K562 (cell line): ENCODE data around the gene CEBPZ. TPM values are rescaled to one million over a fixed set of nuclear protein-coding genes. Genes with fewer than 3 reads are reported as not detected.

Experiments
- ATAC-seq: fragments of 200-7000 bp; cut with Tn5 transposase; 3 replicates; pipeline ENCODE4 v1.9.1; 2020; ENCODE audit warnings: moderate library complexity
- BruUV-seq: library from RNA; stranded (reverse); fragments of 400-500 nt; replicated peaks from 2 replicates; lab custom pipeline; 2021; lab: Mats Ljungman, UMichigan
- CTCF ChIA-PET: fragments of 300-600 bp; formaldehyde crosslinking; extraction: SDS; loops from one replicate; lab custom pipeline; 2021; ENCODE audit warnings: low intra/inter-chr PET ratio; lab: Yijun Ruan, JAX
- POLR2A ChIA-PET: fragments of 300-600, 350-650 bp; sonication (Branson Sonifier 250); formaldehyde crosslinking; extraction: SDS; loops from one replicate; lab custom pipeline; 2021; ENCODE audit warnings: antibody characterized with exemption, inconsistent platforms; lab: Yijun Ruan, JAX
- DNase-seq, 4 experiments: peaks; one replicate each; pipeline versions ENCODE4 v3.0.0 to v3.0.0-alpha.2; 2011 to 2018; ENCODE audit warnings: low spot score in 3 of 4, mixed read lengths in 3 of 4; ENCODE audit errors: extremely low read depth in 1 of 4
- FAIRE-seq: peaks from 2 replicates; lab custom pipeline; 2011; peaks lifted over from hg19 to GRCh38; lab: Jason Lieb, UNC
- H2AFZ ChIP-seq: 2 replicates; pipeline ENCODE4 v1.6.0; 2011; ENCODE audit warnings: low read depth, low read length, control low read depth, inconsistent platforms
- H3K27ac ChIP-seq: fragments of 200-600 bp; 3 replicates; pipeline ENCODE4 v1.8.0; 2011; ENCODE audit warnings: low read depth, mild to moderate bottlenecking, control low read depth, inconsistent platforms, low read length, moderate library complexity, mixed read lengths; ENCODE audit errors: extremely low read depth
- H3K27me3 ChIP-seq, 2 experiments: fragments of 300-600 bp in 1 of 2; 2 replicates in 1 of 2; 3 replicates in 1 of 2; pipeline versions ENCODE4 v1.6.0 to v1.8.0; 2011; ENCODE audit warnings: inconsistent platforms in 2 of 2, low read length in 2 of 2, mild to moderate bottlenecking in 1 of 2, mixed read lengths in 1 of 2, moderate library complexity in 1 of 2; ENCODE audit not compliant: control insufficient read depth in 2 of 2, insufficient read depth in 2 of 2
- H3K36me3 ChIP-seq: fragments of 300-600 bp; 3 replicates; pipeline ENCODE4 v1.8.0; 2011; ENCODE audit warnings: mild to moderate bottlenecking, low read length, inconsistent platforms; ENCODE audit not compliant: control insufficient read depth, insufficient read depth
- H3K4me1 ChIP-seq, 2 experiments: fragments of 200-600 bp in 1 of 2; replicated peaks in 1 of 2; 2 replicates in 1 of 2; 3 replicates in 1 of 2; pipeline versions ENCODE4 v1.5.1 to v1.8.0; 2011; ENCODE audit warnings: inconsistent platforms in 2 of 2, low read length in 2 of 2, mild to moderate bottlenecking in 1 of 2, mixed read lengths in 1 of 2, moderate library complexity in 1 of 2; ENCODE audit not compliant: control insufficient read depth in 2 of 2, insufficient read depth in 2 of 2
- H3K4me2 ChIP-seq: 2 replicates; pipeline ENCODE4 v1.6.1; 2011; ENCODE audit warnings: low read length, control low read depth, inconsistent platforms, mixed read lengths; ENCODE audit not compliant: insufficient read depth
- H3K4me3 ChIP-seq: fragments of 200-600 bp; sonication (generic), shearing (Covaris generic); 2 replicates; pipeline ENCODE4 v1.5.1; 2016; ENCODE audit warnings: control low read depth, inconsistent platforms
- H3K79me2 ChIP-seq: fragments of 200-600 bp; 3 replicates; pipeline ENCODE4 v1.8.0; 2011; ENCODE audit warnings: low read length, inconsistent platforms; ENCODE audit not compliant: control insufficient read depth, insufficient read depth
- H3K9ac ChIP-seq, 2 experiments: 2 replicates each; pipeline versions ENCODE4 v1.6.0 to v1.6.1; 2011; ENCODE audit warnings: low read depth in 2 of 2, low read length in 2 of 2, control low read depth in 1 of 2, inconsistent platforms in 1 of 2, mild to moderate bottlenecking in 1 of 2, mixed read lengths in 1 of 2; ENCODE audit not compliant: insufficient read depth in 1 of 2
- H3K9me1 ChIP-seq: one replicate; pipeline ENCODE4 v1.6.0; 2011; ENCODE audit warnings: inconsistent platforms, mild to moderate bottlenecking, low read length, moderate library complexity; ENCODE audit not compliant: control insufficient read depth, insufficient read depth
- H3K9me3 ChIP-seq: replicated peaks from 2 replicates; pipeline ENCODE4 v1.5.1; 2011; ENCODE audit warnings: low read depth, low read length, inconsistent platforms; ENCODE audit not compliant: control insufficient read depth, insufficient read depth
- H4K20me1 ChIP-seq: replicated peaks from 2 replicates; pipeline ENCODE4 v1.6.1; 2011; ENCODE audit warnings: low read length, inconsistent platforms, mixed read lengths; ENCODE audit not compliant: control insufficient read depth, insufficient read depth
- ELF2 ChIP-seq: fragments of 250-450 bp; sonication (Bioruptor Pico); IDR thresholded peaks from 2 replicates; pipeline ENCODE4 v1.5.0; 2021; ENCODE audit warnings: mild to moderate bottlenecking
- HIVEP1 ChIP-seq: fragments of 250-450 bp; sonication (Bioruptor Pico); IDR thresholded peaks from 2 replicates; pipeline ENCODE4 v1.4.0; 2020; ENCODE audit warnings: mild to moderate bottlenecking
- LCOR ChIP-seq: sonication (generic); formaldehyde crosslinking; IDR thresholded peaks from 2 replicates; pipeline ENCODE4 v1.8.0; 2022; ENCODE audit warnings: mild to moderate bottlenecking, missing genetic modification reagents
- NR2C1 ChIP-seq, 2 experiments: fragments of 450-650 bp; IDR thresholded peaks; 2 replicates each; pipeline ENCODE4 v1.6.1; 2017; ENCODE audit warnings: mild to moderate bottlenecking in 2 of 2, antibody characterized with exemption in 1 of 2, inconsistent platforms in 1 of 2, missing compliant biosample characterization in 1 of 2, missing genetic modification characterization in 1 of 2
- POU5F1 ChIP-seq: fragments of 150-350 bp; IDR thresholded peaks from 2 replicates; pipeline ENCODE4 v1.6.1; 2014; ENCODE audit warnings: borderline replicate concordance, low read length, low read depth, mild to moderate bottlenecking; ENCODE audit not compliant: partially characterized antibody
- SPI1 ChIP-seq: IDR thresholded peaks from 2 replicates; pipeline ENCODE4 v1.6.1; 2011; ENCODE audit warnings: low read depth, low read length, control low read depth, borderline replicate concordance
- TEAD1 ChIP-seq, 2 experiments: fragments of 450-650 bp in 1 of 2; sonication (generic) in 1 of 2; formaldehyde crosslinking; IDR thresholded peaks; 2 replicates each; pipeline versions ENCODE4 v1.4.0 to v1.8.0; 2020 to 2022; ENCODE audit warnings: mild to moderate bottlenecking in 2 of 2, missing genetic modification reagents in 1 of 2
- WGBS: fragments of 100-300 bp; shearing (Covaris generic); methylation state at CpG from one replicate; pipeline ENCODE4 v1.1.6; 2016; ENCODE audit warnings: low coverage, mixed read lengths; ENCODE audit not compliant: insufficient coverage; ENCODE audit errors: missing lambda C conversion rate; 5-methylcytosine and 5-hydroxymethylcytosine counted together
- in situ Hi-C: fragments of 300-500 bp; cut with MboI; formaldehyde crosslinking; loops from 4 replicates; pipeline ENCODE4 v1.15.0; 2018; ENCODE audit warnings: inconsistent platforms, mixed read lengths
- intact Hi-C: fragments of 100-400 bp; cut with micrococcal nuclease; formaldehyde crosslinking; loops from 2 replicates; pipeline ENCODE4 v1.14.2; 2022
- polyA plus RNA-seq, 8 experiments: library from polyadenylated mRNA; depleted of rRNA in 4 of 8; stranded (reverse) in 5 of 8; unstranded in 3 of 8; fragments of >200 nt; fragmentation: Nextera tagmentation in 2 of 8; fragmentation: Illumina TruSeq in 1 of 8; extraction: Ambion mirVana in 2 of 8; extraction: Trizol in 1 of 8; gene quantifications; 2 replicates each; pipeline versions ENCODE4 v1.2.1 to v1.2.3, GENCODE V29; 2011 to 2014; ENCODE audit warnings: inconsistent platforms in 1 of 8, missing spikeins in 1 of 8
- total RNA-seq, 7 experiments: library from RNA; depleted of rRNA in 6 of 7; stranded (reverse); fragments of >200 nt in 6 of 7; fragmentation: Illumina TruSeq in 2 of 7; extraction: Trizol in 2 of 7; gene quantifications; 2 replicates each; pipeline versions ENCODE4 v1.2.1 to v1.2.3, GENCODE V29; 2011 to 2021; ENCODE audit warnings: low replicate concordance in 1 of 7
- TF ChIP-seq, protein P1 (sequence below): fragments of 250-450 bp; sonication (Bioruptor Pico); IDR thresholded peaks from 2 replicates; pipeline ENCODE4 v1.4.0; 2020
- TF ChIP-seq, protein P2 (sequence below): sonication (generic); formaldehyde crosslinking; IDR thresholded peaks from 2 replicates; pipeline ENCODE4 v1.8.0; 2022; ENCODE audit warnings: missing genetic modification reagents, mild to moderate bottlenecking, moderate library complexity, borderline replicate concordance

CEBPZ gene
- total and polyA plus RNA-seq, 9 of the 15 experiments (the other 6 are each of a cell fraction or from before 2014, with no cell fraction given) = 49.7 to 160 (median 82.8) TPM

DNA sequence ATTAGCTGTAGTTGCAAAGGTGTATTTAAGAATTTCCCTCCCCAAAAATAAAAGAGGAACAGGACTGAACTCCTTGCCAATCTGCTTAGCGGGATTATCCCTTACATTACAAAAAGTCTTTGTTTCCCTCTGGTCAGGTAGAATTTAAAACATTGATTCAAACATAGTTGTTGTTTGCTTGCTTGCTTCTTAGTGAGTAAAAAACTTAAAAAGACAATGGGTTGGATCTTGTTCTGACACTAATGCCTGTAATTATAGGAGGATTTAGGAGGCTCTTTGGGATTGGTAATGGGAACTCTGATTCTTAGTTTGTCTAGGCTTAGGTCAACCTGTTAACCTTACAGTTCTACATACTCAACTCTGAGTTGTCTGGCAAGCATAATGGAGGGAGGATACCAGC, 38.8 kb downstream of the CEBPZ start:
- WGBS = 81% methylated on average over 1 of the region's 1 CpG
- in situ Hi-C loops = no loop called here
- no peak for DNase-seq
- no peak for ATAC-seq
- ChIA-PET CTCF (no interaction called here), POLR2A (no interaction called here)
- H3K9me1 ChIP-seq = no peaks in the 10 kb centered on the region
- no peak overlapping the region for H2AFZ ChIP-seq
- no TSS peak for BruUV-seq
- H3K4me3 ChIP-seq = no peak overlapping the region
- peaks cover 9 to 14% of the 10 kb centered on the region in 2 experiments; a peak in 4 of 5 replicates for H3K4me1 ChIP-seq
- no peaks in the 10 kb centered on the region; a peak in 1 of 5 replicates for H3K27me3 ChIP-seq
- no peaks in the 10 kb centered on the region for H3K36me3 ChIP-seq
- no peak for TF ChIP-seq ELF2 (CRISPR knock-in tag)
- peak; percentile 13; the same call in 1 of the 2 replicates for TF ChIP-seq SPI1
- FAIRE-seq = no peak
- H3K4me2 ChIP-seq = no peak overlapping the region
- intact Hi-C loops = no loop called here
- H3K9ac ChIP-seq = no peak overlapping the region
- peaks cover 13% of the 10 kb centered on the region for H3K79me2 ChIP-seq
- H3K9me3 ChIP-seq = peaks cover 3% of the 10 kb centered on the region; the same call in 1 of the 2 replicates
- no peak overlapping the region for H3K27ac ChIP-seq
- no peaks in the 10 kb centered on the region for H4K20me1 ChIP-seq

DNA sequence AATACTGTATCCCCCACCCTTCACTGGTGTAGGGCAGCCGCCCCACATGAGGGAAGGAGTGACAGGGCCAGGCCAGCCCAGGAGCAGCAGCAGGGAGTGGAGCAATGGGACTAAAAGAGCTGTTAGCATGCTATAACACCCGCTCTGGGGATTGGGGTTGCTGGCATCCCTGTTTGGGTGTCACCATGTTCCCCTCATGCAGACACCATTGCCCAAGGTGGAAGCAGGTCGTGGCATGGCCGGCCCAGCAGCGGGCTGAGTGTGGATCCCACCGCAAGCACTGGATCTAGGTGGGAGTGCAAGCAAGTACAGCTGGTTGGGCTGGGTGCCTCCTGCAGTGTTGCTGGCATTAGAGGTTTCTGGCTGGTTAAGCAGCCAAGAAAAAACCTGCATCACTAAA, 39.6 kb downstream of the CEBPZ start:
- FAIRE-seq = no peak
- Histone ChIP-seq H3K9me1 (no peaks in the 10 kb centered on the region), H4K20me1 (no peaks in the 10 kb centered on the region), H3K27me3 (peaks cover 0 to 2% of the 10 kb centered on the region in 2 experiments; a peak in 1 of 5 replicates), H3K4me2 (no peak overlapping the region), H3K36me3 (no peaks in the 10 kb centered on the region), H3K9ac (no peak overlapping the region), H3K4me1 (peaks cover 9% of the 10 kb centered on the region in 2 experiments; a peak in 4 of 5 replicates), H3K27ac (no peak overlapping the region), H3K4me3 (no peak overlapping the region), H3K79me2 (peaks cover 5% of the 10 kb centered on the region), H2AFZ (no peak overlapping the region; the same call in 1 of the 2 replicates), H3K9me3 (peaks cover 3% of the 10 kb centered on the region; the same call in 1 of the 2 replicates)
- intact Hi-C loops = no loop called here
- DNase-seq = no peak
- WGBS = 35% methylated on average over 6 of the region's 6 CpGs
- BruUV-seq = no TSS peak
- CTCF ChIA-PET = no interaction called here
- ATAC-seq = no peak
- POLR2A ChIA-PET = no interaction called here
- in situ Hi-C loops = no loop called here
- TF ChIP-seq NR2C1 (IDR thresholded peaks at IDR 0.05) = no peak
- TF ChIP-seq NR2C1 (tag; IDR thresholded peaks at IDR 0.05) = no peak
- TF ChIP-seq TEAD1 (CRISPR knock-in tag; IDR thresholded peaks at IDR 0.05) = no peak
- TF ChIP-seq, protein P1, sequence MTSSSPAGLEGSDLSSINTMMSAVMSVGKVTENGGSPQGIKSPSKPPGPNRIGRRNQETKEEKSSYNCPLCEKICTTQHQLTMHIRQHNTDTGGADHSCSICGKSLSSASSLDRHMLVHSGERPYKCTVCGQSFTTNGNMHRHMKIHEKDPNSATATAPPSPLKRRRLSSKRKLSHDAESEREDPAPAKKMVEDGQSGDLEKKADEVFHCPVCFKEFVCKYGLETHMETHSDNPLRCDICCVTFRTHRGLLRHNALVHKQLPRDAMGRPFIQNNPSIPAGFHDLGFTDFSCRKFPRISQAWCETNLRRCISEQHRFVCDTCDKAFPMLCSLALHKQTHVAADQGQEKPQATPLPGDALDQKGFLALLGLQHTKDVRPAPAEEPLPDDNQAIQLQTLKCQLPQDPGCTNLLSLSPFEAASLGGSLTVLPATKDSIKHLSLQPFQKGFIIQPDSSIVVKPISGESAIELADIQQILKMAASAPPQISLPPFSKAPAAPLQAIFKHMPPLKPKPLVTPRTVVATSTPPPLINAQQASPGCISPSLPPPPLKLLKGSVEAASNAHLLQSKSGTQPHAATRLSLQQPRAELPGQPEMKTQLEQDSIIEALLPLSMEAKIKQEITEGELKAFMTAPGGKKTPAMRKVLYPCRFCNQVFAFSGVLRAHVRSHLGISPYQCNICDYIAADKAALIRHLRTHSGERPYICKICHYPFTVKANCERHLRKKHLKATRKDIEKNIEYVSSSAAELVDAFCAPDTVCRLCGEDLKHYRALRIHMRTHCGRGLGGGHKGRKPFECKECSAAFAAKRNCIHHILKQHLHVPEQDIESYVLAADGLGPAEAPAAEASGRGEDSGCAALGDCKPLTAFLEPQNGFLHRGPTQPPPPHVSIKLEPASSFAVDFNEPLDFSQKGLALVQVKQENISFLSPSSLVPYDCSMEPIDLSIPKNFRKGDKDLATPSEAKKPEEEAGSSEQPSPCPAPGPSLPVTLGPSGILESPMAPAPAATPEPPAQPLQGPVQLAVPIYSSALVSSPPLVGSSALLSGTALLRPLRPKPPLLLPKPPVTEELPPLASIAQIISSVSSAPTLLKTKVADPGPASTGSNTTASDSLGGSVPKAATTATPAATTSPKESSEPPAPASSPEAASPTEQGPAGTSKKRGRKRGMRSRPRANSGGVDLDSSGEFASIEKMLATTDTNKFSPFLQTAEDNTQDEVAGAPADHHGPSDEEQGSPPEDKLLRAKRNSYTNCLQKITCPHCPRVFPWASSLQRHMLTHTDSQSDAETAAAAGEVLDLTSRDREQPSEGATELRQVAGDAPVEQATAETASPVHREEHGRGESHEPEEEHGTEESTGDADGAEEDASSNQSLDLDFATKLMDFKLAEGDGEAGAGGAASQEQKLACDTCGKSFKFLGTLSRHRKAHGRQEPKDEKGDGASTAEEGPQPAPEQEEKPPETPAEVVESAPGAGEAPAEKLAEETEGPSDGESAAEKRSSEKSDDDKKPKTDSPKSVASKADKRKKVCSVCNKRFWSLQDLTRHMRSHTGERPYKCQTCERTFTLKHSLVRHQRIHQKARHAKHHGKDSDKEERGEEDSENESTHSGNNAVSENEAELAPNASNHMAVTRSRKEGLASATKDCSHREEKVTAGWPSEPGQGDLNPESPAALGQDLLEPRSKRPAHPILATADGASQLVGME (CRISPR knock-in tag) = no peak
- TF ChIP-seq POU5F1 = no peak
- TF ChIP-seq, protein P2, sequence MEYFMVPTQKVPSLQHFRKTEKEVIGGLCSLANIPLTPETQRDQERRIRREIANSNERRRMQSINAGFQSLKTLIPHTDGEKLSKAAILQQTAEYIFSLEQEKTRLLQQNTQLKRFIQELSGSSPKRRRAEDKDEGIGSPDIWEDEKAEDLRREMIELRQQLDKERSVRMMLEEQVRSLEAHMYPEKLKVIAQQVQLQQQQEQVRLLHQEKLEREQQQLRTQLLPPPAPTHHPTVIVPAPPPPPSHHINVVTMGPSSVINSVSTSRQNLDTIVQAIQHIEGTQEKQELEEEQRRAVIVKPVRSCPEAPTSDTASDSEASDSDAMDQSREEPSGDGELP (CRISPR knock-in tag) = no peak
- TF ChIP-seq LCOR = no peak
- TF ChIP-seq HIVEP1 (CRISPR knock-in tag) = no peak
